Endothelial cell of umbilical vein (primary cell): Measurements from ENCODE around the gene TBX15. TPM values are rescaled to one million over a fixed set of nuclear protein-coding genes. Genes with fewer than 3 reads are reported as not detected.

Source experiments
- BruUV-seq: library from RNA; stranded (reverse); fragments of 400-500 nt; replicated peaks from 2 replicates; lab custom pipeline; 2021; lab: Mats Ljungman, UMichigan
- CTCF ChIA-PET: fragments of 300-600, 350-600 bp; sonication (Branson Sonifier 250); formaldehyde crosslinking; loops from one replicate; lab custom pipeline; 2021; ENCODE audit warnings: antibody characterized with exemption, inconsistent platforms; lab: Charles Lee
- POLR2A ChIA-PET: fragments of 300-600, 350-600 bp; sonication (Branson Sonifier 250); formaldehyde crosslinking; loops from one replicate; lab custom pipeline; 2021; ENCODE audit warnings: antibody characterized with exemption, inconsistent platforms; lab: Charles Lee
- DNase-seq: peaks from one replicate; pipeline ENCODE4 v3.0.0-alpha.2; 2011; ENCODE audit warnings: low read depth, low spot score
- FAIRE-seq: peaks from 2 replicates; lab custom pipeline; 2011; peaks lifted over from hg19 to GRCh38; lab: Jason Lieb, UNC
- H2AFZ ChIP-seq: 2 replicates; pipeline ENCODE4 v1.6.0; 2012; ENCODE audit warnings: low read depth, low read length, control low read depth, inconsistent platforms
- H3K27ac ChIP-seq: 2 replicates; pipeline ENCODE4 v1.5.1; 2011; ENCODE audit warnings: low read depth, mild to moderate bottlenecking, control low read depth, low read length, moderate library complexity; ENCODE audit not compliant: insufficient read depth
- H3K27me3 ChIP-seq, 2 experiments: 2 replicates each; pipeline versions ENCODE4 v1.6.0 to v1.6.1; 2011; ENCODE audit warnings: low read length in 2 of 2, mixed read lengths in 1 of 2; ENCODE audit not compliant: control insufficient read depth in 2 of 2, insufficient read depth in 2 of 2
- H3K36me3 ChIP-seq, 2 experiments: 2 replicates in 1 of 2; 3 replicates in 1 of 2; pipeline ENCODE4 v1.5.1; 2011; ENCODE audit warnings: low read length in 2 of 2, mild to moderate bottlenecking in 1 of 2, moderate library complexity in 1 of 2; ENCODE audit not compliant: control insufficient read depth in 2 of 2, insufficient read depth in 2 of 2; ENCODE audit errors: extremely low read depth in 1 of 2
- H3K4me1 ChIP-seq: 3 replicates; pipeline ENCODE4 v1.5.1; 2011; ENCODE audit warnings: mild to moderate bottlenecking, low read length; ENCODE audit not compliant: control insufficient read depth, insufficient read depth; ENCODE audit errors: extremely low read depth
- H3K4me2 ChIP-seq: 2 replicates; pipeline ENCODE4 v1.6.1; 2011; ENCODE audit warnings: low read length, control low read depth, mixed read lengths; ENCODE audit not compliant: insufficient read depth
- H3K4me3 ChIP-seq, 3 experiments: fragments of 200-600 bp in 1 of 3; sonication (generic), shearing (Covaris generic) in 1 of 3; replicated peaks in 1 of 3; 2 replicates each; pipeline ENCODE4 v1.5.1; 2011 to 2016; ENCODE audit warnings: control low read depth in 3 of 3, low read length in 3 of 3, mild to moderate bottlenecking in 2 of 3, inconsistent platforms in 1 of 3, low read depth in 1 of 3, moderate library complexity in 1 of 3; ENCODE audit not compliant: insufficient read depth in 1 of 3
- H3K79me2 ChIP-seq: 2 replicates; pipeline ENCODE4 v1.6.0; 2012; ENCODE audit warnings: low read length, inconsistent platforms; ENCODE audit not compliant: control insufficient read depth, insufficient read depth
- H3K9ac ChIP-seq: replicated peaks from 2 replicates; pipeline ENCODE3; 2011; ENCODE audit warnings: low read length, control low read depth; ENCODE audit not compliant: insufficient read depth; ENCODE audit errors: extremely low read depth
- H3K9me1 ChIP-seq: replicated peaks from 3 replicates; pipeline ENCODE4 v1.6.0; 2011; ENCODE audit warnings: mild to moderate bottlenecking, low read length; ENCODE audit not compliant: control insufficient read depth, insufficient read depth; ENCODE audit errors: extremely low read depth
- H3K9me3 ChIP-seq: replicated peaks from 2 replicates; pipeline ENCODE4 v1.5.1; 2012; ENCODE audit warnings: low read length, inconsistent platforms; ENCODE audit not compliant: control insufficient read depth, insufficient read depth
- H4K20me1 ChIP-seq: replicated peaks from 2 replicates; pipeline ENCODE3; 2011; ENCODE audit warnings: mild to moderate bottlenecking, low read length; ENCODE audit not compliant: control insufficient read depth, insufficient read depth; ENCODE audit errors: extremely low read depth
- CTCF ChIP-seq, 2 donors: IDR thresholded peaks; 1 replicate in 1 of 2; 2 replicates in 1 of 2; pipeline ENCODE4 v1.5.1; 2011; ENCODE audit warnings: low read length in 2 of 2, mild to moderate bottlenecking in 2 of 2, moderate library complexity in 2 of 2, control low read depth in 1 of 2, inconsistent platforms in 1 of 2, low read depth in 1 of 2; ENCODE audit not compliant: insufficient read depth in 1 of 2; ENCODE audit errors: extremely low read depth in 1 of 2
- EZH2 ChIP-seq: IDR thresholded peaks from 2 replicates; pipeline ENCODE4 v1.6.1; 2012; ENCODE audit warnings: borderline replicate concordance, low read depth, mild to moderate bottlenecking, moderate library complexity, low read length, inconsistent platforms; ENCODE audit not compliant: severe bottlenecking
- FOS ChIP-seq: IDR thresholded peaks from 2 replicates; pipeline ENCODE4 v1.6.1; 2011; ENCODE audit warnings: mild to moderate bottlenecking, low read length, moderate library complexity, borderline replicate concordance; ENCODE audit not compliant: insufficient read depth
- GATA2 ChIP-seq: IDR thresholded peaks from 2 replicates; pipeline ENCODE4 v1.7.0; 2011; ENCODE audit warnings: low read depth, mild to moderate bottlenecking, moderate library complexity, mixed read lengths, low read length; ENCODE audit not compliant: insufficient read length, insufficient read depth
- JUN ChIP-seq: IDR thresholded peaks from 2 replicates; pipeline ENCODE4 v1.6.1; 2011; ENCODE audit warnings: borderline replicate concordance, low read depth; ENCODE audit not compliant: insufficient read length, insufficient read depth
- MAX ChIP-seq: IDR thresholded peaks from 2 replicates; pipeline ENCODE4 v1.6.1; 2011; ENCODE audit not compliant: insufficient read depth, insufficient read length
- MYC ChIP-seq: IDR thresholded peaks from one replicate; pipeline ENCODE4 v1.6.1; 2011; ENCODE audit warnings: mild to moderate bottlenecking, low read depth, low read length
- POLR2A ChIP-seq: IDR thresholded peaks from 2 replicates; pipeline ENCODE4 v1.6.1; 2012; ENCODE audit warnings: low read depth, mild to moderate bottlenecking, control low read depth, low read length
- POLR2AphosphoS5 ChIP-seq: IDR thresholded peaks from 2 replicates; pipeline ENCODE4 v1.6.1; 2012; ENCODE audit warnings: low read depth, mild to moderate bottlenecking, control low read depth, low read length, moderate library complexity; ENCODE audit not compliant: insufficient read depth
- dilution Hi-C: fragments of 300-500 bp; cut with MboI; formaldehyde crosslinking; loops from one replicate; pipeline ENCODE4 v1.15.0; 2019; ENCODE audit warnings: low sequenced_read_pairs; ENCODE audit not compliant: extremely low pct_ligation_motif_present
- intact Hi-C: fragments of 100-400 bp; cut with micrococcal nuclease; formaldehyde crosslinking; loops from one replicate; pipeline ENCODE4 v1.10.0; 2022
- polyA plus RNA-seq, 4 experiments: library from polyadenylated mRNA; depleted of rRNA in 3 of 4; stranded (reverse) in 3 of 4; unstranded in 1 of 4; fragments of >200 nt; gene quantifications; 2 replicates each; pipeline versions ENCODE4 v1.2.1 to v1.2.3, GENCODE V29; 2011 to 2012; ENCODE audit warnings: missing spikeins in 1 of 4
- total RNA-seq: library from RNA; stranded (reverse); gene quantifications from 2 replicates; pipeline ENCODE4 v1.2.3, GENCODE V29; 2021

Gene TBX15
- total and polyA plus RNA-seq, 2 donors (not counting 3 experiments of a cell fraction or from before 2014, with no cell fraction given): 0.01 TPM; not detected in 1

- H3K27me3 ChIP-seq: peaks cover 22 to 28% of the 10 kb centered on the region in 2 experiments
- FAIRE-seq (no peak), DNase-seq (no peak)
- H3K27ac ChIP-seq: no peak overlapping the region
- H3K4me3 ChIP-seq: no peak overlapping the region
- H3K79me2 ChIP-seq: no peaks in the 10 kb centered on the region
- no peaks in the 10 kb centered on the region for H3K36me3 ChIP-seq
- no peak overlapping the region for H3K4me2 ChIP-seq
- dilution Hi-C loops (no loop called here), intact Hi-C loops (no loop called here)
- no peak overlapping the region for H2AFZ ChIP-seq
- no peaks in the 10 kb centered on the region for H4K20me1 ChIP-seq
- no TSS peak for BruUV-seq
- H3K9ac ChIP-seq: no peak overlapping the region
- CTCF ChIA-PET: no interaction called here
- no peaks in the 10 kb centered on the region for H3K4me1 ChIP-seq
- no peaks in the 10 kb centered on the region for H3K9me1 ChIP-seq
- no peak for TF ChIP-seq MYC
- no peak for TF ChIP-seq EZH2
- TF ChIP-seq POLR2AphosphoS5: no peak
- no peak for TF ChIP-seq POLR2A
- no peak for TF ChIP-seq FOS
- no peaks in the 10 kb centered on the region for H3K9me3 ChIP-seq
- POLR2A ChIA-PET: no interaction called here
Observed at GRCh38 chr1:118973032-118973431, 15.1 kb downstream of the TBX15 start.

- Histone ChIP-seq H3K9me3 (no peaks in the 10 kb centered on the region), H3K36me3 (no peaks in the 10 kb centered on the region), H4K20me1 (no peaks in the 10 kb centered on the region), H3K27ac (no peak overlapping the region), H2AFZ (no peak overlapping the region), H3K9ac (no peak overlapping the region), H3K4me2 (no peak overlapping the region), H3K4me3 (no peak overlapping the region), H3K4me1 (no peaks in the 10 kb centered on the region), H3K79me2 (no peaks in the 10 kb centered on the region), H3K9me1 (no peaks in the 10 kb centered on the region), H3K27me3 (peaks cover 5 to 7% of the 10 kb centered on the region in 2 experiments)
- dilution Hi-C loops (no loop called here), intact Hi-C loops (no loop called here)
- ChIA-PET CTCF (no interaction called here), POLR2A (no interaction called here)
- BruUV-seq: no TSS peak
- no peak for FAIRE-seq
- TF ChIP-seq CTCF (IDR thresholded peaks at IDR 0.05; ENCODE audit: extremely low read depth in 1 of 2, insufficient read depth in 1 of 2, low read depth in 1 of 2, low read length in 2 of 2) (no peak), MAX (no peak), MYC (no peak), FOS (no peak), GATA2 (no peak), JUN (no peak), POLR2AphosphoS5 (no peak), EZH2 (no peak), POLR2A (no peak)
- DNase-seq: no peak
Observed at GRCh38 chr1:118970451-118970850, 17.7 kb downstream of the TBX15 start.
